PC-3 (cell line): ENCODE results near the gene ABCG8. TPM values are rescaled to one million over a fixed set of nuclear protein-coding genes. Genes with fewer than 3 reads are reported as not detected.
"Not testable (repeated sequence)": the region's sequence is repeated elsewhere in the genome, so short reads cannot be mapped to it uniquely, and the experiment has no call there.

Experiments used
- ATAC-seq: fragments of 200-7000 bp; cut with Tn5 transposase; 2 replicates; pipeline ENCODE4 v1.9.1; 2020; ENCODE audit warnings: mild to moderate bottlenecking, moderate library complexity
- BruUV-seq: library from RNA; stranded (reverse); fragments of 400-500 nt; replicated peaks from 2 replicates; lab custom pipeline; 2021; lab: Mats Ljungman, UMichigan
- CTCF ChIA-PET: fragments of 300-600 bp; sonication (Branson Sonifier 250); formaldehyde crosslinking; loops from one replicate; lab custom pipeline; 2022; ENCODE audit warnings: antibody characterized with exemption; lab: Charles Lee
- POLR2A ChIA-PET: fragments of 300-600 bp; sonication (Branson Sonifier 250); formaldehyde crosslinking; loops from one replicate; lab custom pipeline; 2022; ENCODE audit warnings: antibody characterized with exemption; ENCODE audit not compliant: unreplicated experiment; lab: Charles Lee
- DNase-seq: peaks from one replicate; pipeline ENCODE4 v3.0.0-alpha.2; 2015
- H2AFZ ChIP-seq: fragments of 300-600 bp; sonication (generic); 2 replicates; pipeline ENCODE4 v1.6.0; 2016; ENCODE audit warnings: antibody characterized with exemption, low read length
- H3F3A ChIP-seq: fragments of 300-600 bp; sonication (generic); one replicate; pipeline ENCODE4 v1.6.0; 2017; ENCODE audit warnings: antibody characterized with exemption, low read length, control low read depth, mild to moderate bottlenecking; ENCODE audit not compliant: unreplicated experiment
- H3K27ac ChIP-seq: fragments of 300-600 bp; sonication (generic); 2 replicates; pipeline ENCODE4 v1.5.1; 2016; ENCODE audit warnings: mild to moderate bottlenecking, low read length
- H3K27me3 ChIP-seq: fragments of 300-600 bp; sonication (generic); 2 replicates; pipeline ENCODE4 v1.6.1; 2016; ENCODE audit warnings: low read length, mixed read lengths
- H3K36me3 ChIP-seq: fragments of 300-600 bp; sonication (generic); 2 replicates; pipeline ENCODE4 v1.6.1; 2016; ENCODE audit warnings: low read depth, mixed run types, low read length, mixed read lengths
- H3K4me1 ChIP-seq: fragments of 300-600 bp; sonication (generic); 2 replicates; pipeline ENCODE4 v1.5.1; 2016; ENCODE audit warnings: low read length; ENCODE audit not compliant: insufficient read depth
- H3K4me2 ChIP-seq: fragments of 300-600 bp; sonication (generic); 2 replicates; pipeline ENCODE4 v1.6.0; 2016; ENCODE audit warnings: low read length
- H3K4me3 ChIP-seq: fragments of 300-600 bp; sonication (generic); 2 replicates; pipeline ENCODE4 v1.5.1; 2016; ENCODE audit warnings: mild to moderate bottlenecking, low read length, mixed read lengths
- H3K79me2 ChIP-seq: fragments of 300-600 bp; sonication (generic); 2 replicates; pipeline ENCODE4 v1.6.1; 2017; ENCODE audit warnings: low read length, mixed read lengths
- H3K9ac ChIP-seq: fragments of 300-600 bp; sonication (generic); 2 replicates; pipeline ENCODE4 v1.6.0; 2016; ENCODE audit warnings: mild to moderate bottlenecking, low read length
- H3K9me2 ChIP-seq: fragments of 300-600 bp; sonication (generic); replicated peaks from 2 replicates; pipeline ENCODE4 v1.6.1; 2016; ENCODE audit warnings: mixed run types, low read length, mixed read lengths
- H3K9me3 ChIP-seq: fragments of 300-600 bp; sonication (generic); 2 replicates; pipeline ENCODE4 v1.6.1; 2016; ENCODE audit warnings: low read length, mixed read lengths
- H4K20me1 ChIP-seq: fragments of 300-600 bp; sonication (generic); 2 replicates; pipeline ENCODE4 v1.6.1; 2016; ENCODE audit warnings: low read length, mixed read lengths
- CTCF ChIP-seq: fragments of 300-600 bp; sonication (generic); conservative IDR thresholded peaks from 2 replicates; pipeline ENCODE4 v1.5.1; 2017; ENCODE audit warnings: antibody characterized with exemption, low read depth, mild to moderate bottlenecking, low read length
- EZH2 ChIP-seq: fragments of 300-600 bp; sonication (generic); IDR thresholded peaks from one replicate; pipeline ENCODE4 v1.6.1; 2017; ENCODE audit warnings: antibody characterized with exemption, mild to moderate bottlenecking, low read length; ENCODE audit not compliant: unreplicated experiment
- EZH2phosphoT487 ChIP-seq: fragments of 300-600 bp; sonication (generic); IDR thresholded peaks from 2 replicates; pipeline ENCODE4 v1.6.1; 2018; ENCODE audit warnings: mild to moderate bottlenecking, antibody characterized with exemption, low read length, borderline replicate concordance
- intact Hi-C: fragments of 100-400 bp; cut with micrococcal nuclease; formaldehyde crosslinking; loops from 2 replicates; pipeline ENCODE4 v1.9.0; 2023
- total RNA-seq: library from RNA; depleted of rRNA; stranded (reverse); fragments of >200 nt; gene quantifications from 2 replicates; pipeline ENCODE4 v1.2.3, GENCODE V29; 2014

ABCG8 gene
- total RNA-seq, 1 experiment from 2014 or later = not detected

DNA sequence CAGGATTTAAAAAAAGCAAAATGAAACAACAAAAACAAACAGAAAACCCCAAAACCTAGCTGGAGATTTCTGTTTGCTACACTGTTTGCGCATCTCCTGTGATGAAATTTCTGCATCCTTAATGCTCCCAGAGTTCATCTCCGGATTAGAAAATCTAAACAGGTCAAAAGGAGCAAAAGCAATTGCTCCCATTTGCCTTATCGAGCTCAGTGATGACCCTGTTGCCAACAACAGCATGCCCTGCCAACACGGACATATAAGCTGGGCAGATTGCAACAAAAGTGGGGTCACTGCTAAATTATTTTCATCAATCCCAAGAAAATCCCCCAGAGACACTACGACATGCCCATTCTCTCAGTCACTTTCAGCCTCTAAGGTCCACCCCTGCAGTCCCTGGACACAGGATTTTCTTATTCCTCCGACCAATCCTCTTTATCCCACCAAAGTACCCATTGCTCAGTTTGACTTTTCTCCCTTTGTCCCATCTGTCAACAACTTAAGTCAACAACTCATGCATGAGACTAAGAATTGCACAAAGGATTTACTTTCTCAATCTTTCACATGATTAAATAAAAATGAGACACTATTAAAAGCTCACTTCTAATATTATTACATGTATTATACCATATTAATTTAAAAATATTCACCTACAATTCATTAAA is 67.8 kb downstream of the ABCG8 start:
- Histone ChIP-seq H3K27me3 (no peaks in the 10 kb centered on the region), H3K9me2 (no peaks in the 10 kb centered on the region), H3K27ac (no peak overlapping the region), H3K36me3 (peaks cover 35% of the 10 kb centered on the region), H3K9me3 (no peaks in the 10 kb centered on the region), H2AFZ (no peak overlapping the region), H3F3A (no peaks in the 10 kb centered on the region), H3K4me2 (no peak overlapping the region), H3K9ac (no peak overlapping the region), H3K4me3 (no peak overlapping the region), H3K4me1 (no peaks in the 10 kb centered on the region), H3K79me2 (no peaks in the 10 kb centered on the region), H4K20me1 (no peaks in the 10 kb centered on the region)
- TF ChIP-seq EZH2phosphoT487 (no peak), CTCF (no peak), EZH2 (no peak)
- BruUV-seq = no TSS peak
- DNase-seq (no peak), ATAC-seq (no peak)
- ChIA-PET CTCF (no interaction called here), POLR2A (no interaction called here)
- intact Hi-C loops = no loop called here

GRCh38 chr2:43911136-43911790 is 72.5 kb downstream of the ABCG8 start:
- H3K9me2 ChIP-seq, H3F3A ChIP-seq, H3K4me2 ChIP-seq, H3K9ac ChIP-seq, H3K79me2 ChIP-seq, BruUV-seq, H2AFZ ChIP-seq, intact Hi-C loops, H3K27me3 ChIP-seq, CTCF ChIA-PET, H4K20me1 ChIP-seq, H3K9me3 ChIP-seq, ATAC-seq, DNase-seq, H3K4me3 ChIP-seq, H3K4me1 ChIP-seq, H3K27ac ChIP-seq, POLR2A ChIA-PET: not testable (repeated sequence)
- peaks cover 49% of the 10 kb centered on the region for H3K36me3 ChIP-seq

DNA sequence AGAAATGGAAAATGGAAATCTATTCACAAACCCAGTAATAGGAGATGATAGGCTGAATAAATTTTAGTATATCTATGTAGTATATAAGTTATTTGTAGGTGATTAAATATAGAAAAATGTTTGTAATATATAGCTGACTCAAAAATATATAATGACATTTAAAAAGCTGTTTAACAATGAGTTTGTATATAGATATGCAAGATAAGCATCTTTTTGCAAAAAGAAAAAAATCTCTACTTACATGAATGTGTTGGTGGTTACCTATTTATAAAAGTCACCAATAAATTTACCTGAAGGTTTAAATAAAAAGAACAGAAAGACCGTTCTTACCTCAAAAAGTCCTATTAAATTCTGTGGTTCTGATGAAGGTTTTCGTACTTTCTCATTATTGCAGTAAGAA is 85.7 kb downstream of the ABCG8 start:
- no TSS peak for BruUV-seq
- TF ChIP-seq EZH2 = no peak
- no peak for TF ChIP-seq CTCF
- no peak for TF ChIP-seq EZH2phosphoT487
- ATAC-seq (no peak), DNase-seq (no peak)
- Histone ChIP-seq H3K36me3 (peaks cover 55% of the 10 kb centered on the region), H3K27ac (no peak overlapping the region), H3K9me3 (no peaks in the 10 kb centered on the region), H3F3A (no peaks in the 10 kb centered on the region), H3K9me2 (no peaks in the 10 kb centered on the region), H3K9ac (no peak overlapping the region), H3K4me3 (no peak overlapping the region), H2AFZ (no peak overlapping the region), H4K20me1 (no peaks in the 10 kb centered on the region), H3K79me2 (no peaks in the 10 kb centered on the region), H3K4me1 (no peaks in the 10 kb centered on the region), H3K27me3 (no peaks in the 10 kb centered on the region), H3K4me2 (no peak overlapping the region)
- ChIA-PET CTCF (no interaction called here), POLR2A (no interaction called here)
- intact Hi-C loops = no loop called here
